ENCODE measurements around the gene IL4R.

The IL4R gene

DNA sequence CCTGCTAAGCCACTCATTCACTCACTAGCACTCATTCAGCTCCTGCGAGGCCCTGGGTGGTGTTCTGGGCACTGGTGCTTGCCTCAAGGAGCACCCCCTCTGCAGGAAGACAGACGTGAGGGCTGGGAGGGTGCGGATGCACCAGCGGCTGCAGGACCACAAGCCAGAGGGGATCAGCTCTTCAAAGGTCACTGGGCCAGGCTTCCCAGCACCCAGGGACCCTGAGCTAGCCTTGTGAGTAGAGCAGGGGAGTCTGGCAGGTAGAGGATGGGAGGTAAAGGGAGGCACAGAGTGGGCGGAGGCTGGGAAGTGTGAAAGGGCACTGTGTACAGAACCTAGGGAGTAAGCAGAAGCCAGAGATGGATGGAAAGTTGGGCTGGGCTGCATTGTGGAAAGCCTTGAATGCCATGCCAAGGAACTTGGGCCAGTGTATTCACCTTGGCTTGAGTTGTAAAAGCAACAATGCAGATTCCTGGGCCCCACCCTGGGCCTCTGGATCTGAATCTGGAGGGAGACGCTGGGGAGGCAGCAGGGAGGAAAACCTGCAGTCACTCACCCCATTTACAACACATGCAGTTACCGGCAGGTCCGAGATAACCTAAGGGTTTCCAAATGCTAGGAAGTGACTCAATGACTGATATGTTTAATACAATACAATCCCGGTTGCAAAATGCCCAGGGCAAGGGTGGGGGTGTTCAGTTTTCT lies 1.7 kb downstream of the IL4R start:
- no peak for DNase-seq (ENCODE audit: low read depth in 2 of 2)

DNA sequence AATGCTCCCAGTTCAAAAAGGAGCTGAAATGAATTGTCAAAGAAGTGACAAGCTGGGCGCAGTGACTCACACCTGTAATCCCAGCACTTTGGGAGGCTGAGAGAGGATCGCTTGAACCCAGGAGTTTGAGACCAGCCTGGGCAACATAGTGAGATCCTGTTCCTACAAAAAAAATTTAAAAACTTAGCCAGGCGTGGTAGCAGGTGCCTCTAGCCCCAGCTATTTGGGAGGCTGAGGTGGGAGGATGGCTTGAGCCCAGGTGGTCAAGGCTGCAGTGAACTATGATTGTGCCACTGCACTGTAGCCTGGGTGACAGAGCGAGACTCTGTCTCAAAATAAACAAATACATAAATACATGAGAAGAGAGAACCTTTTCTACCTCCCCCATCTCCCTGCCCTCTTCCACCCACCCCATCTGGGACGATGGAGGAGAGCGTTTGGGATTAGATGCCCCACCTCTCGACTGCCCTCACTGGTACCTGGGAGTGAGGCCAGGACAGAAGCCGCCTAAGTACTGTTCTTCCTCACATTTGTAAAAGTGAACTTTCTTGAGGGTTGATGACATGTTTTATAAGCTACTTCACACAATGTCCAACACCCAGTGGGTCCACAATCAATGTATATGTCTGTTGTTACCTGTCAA lies 2.4 kb downstream of the IL4R start:
- no peak for DNase-seq (ENCODE audit: low read depth in 2 of 2)

DNA sequence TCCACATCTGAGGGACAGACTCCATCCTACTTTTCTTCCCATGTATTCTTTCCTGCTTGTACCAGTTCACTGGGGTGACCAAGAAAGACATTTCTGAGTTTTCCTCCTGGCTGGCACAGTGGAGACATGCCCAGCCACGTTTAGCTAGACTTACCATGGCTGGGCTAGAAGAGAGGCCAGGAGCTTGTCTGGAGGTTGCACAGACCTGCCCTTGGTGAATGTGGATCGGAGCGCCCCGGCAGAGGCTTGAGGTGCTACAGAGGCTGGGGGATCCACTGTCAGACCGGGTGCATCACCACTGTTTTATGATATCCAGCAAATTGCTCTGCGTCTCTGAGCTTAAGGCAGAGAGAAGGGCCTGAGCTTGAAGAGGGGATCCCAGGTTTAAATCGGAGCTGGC lies 3.5 kb downstream of the IL4R start:
- no peak for DNase-seq (ENCODE audit: low read depth in 2 of 2)

DNA sequence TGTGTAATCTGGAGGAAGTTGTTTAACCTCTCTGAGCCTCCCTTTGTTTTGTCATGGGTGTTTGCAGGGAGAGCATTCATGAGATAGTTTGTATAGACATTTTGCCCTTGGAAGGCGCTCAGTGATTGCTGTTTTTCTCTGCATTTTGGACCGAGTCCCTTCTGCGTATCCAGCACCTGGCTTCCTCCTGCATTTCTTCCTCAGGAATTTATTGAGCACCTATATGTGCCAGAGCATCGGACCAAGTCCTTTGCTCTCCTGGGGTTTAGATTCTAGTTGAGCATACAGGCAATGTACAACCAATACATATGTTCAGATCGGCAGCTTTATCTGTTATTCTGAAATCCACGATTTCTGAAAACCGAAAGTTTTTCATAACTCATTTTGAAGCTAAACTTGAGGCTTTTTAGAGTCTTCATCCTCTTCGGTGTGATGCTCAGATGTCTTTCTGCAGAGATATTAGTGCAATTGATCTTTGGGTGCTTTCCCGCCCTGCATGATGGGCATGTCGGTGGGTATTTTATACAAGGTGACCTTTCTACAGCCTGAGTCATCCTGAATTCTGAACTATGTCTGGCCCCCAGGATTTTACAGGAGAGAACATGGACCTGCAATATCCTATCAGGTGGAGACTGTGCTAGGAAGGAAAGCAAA lies 4.1 kb downstream of the IL4R start:
- DNase-seq (ENCODE audit: low read depth in 2 of 2): no peak

DNA sequence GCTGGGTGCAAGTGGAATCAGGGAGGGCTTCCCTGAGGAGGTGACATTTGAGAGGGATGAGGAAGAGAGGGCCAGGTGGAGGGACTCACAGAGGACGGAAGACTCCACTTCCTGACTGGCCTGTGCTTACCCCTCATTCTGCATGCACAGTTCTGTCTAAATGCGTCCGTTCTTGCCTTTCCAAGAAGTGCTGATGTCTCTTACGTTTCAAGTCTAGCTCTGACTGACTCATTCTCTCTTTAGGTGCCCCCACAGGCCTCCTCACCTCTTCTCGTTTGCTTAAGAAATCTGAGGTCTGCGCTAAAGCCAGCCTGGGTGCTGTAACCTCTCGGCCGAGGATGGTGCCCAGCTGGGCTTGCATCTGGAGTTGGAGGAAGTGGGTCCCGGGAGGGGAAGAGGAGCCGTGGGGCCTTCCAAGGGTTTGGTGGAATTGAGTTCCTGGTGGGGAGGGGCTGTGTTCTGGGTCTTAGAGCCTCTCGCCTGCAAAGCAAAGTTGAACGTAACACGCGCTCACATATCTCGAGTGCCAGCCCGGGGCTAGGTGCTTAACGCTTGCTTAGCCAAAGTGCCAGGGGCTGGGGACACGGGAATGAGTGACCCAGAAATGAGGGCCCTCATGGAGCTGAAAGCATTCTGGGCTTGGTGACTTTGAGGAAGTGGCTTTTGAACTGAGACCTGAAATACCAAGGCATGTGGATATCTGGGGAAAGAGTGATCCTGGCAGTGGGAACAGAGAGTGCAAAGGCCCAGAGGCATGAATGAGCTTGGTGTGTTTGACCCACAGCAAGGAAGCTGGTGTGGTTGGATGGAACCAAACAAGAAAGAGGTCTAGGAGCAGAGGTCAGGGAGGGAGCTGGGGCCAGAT lies 4.8 kb downstream of the IL4R start:
- DNase-seq (ENCODE audit: low read depth in 2 of 2): no peak

DNA sequence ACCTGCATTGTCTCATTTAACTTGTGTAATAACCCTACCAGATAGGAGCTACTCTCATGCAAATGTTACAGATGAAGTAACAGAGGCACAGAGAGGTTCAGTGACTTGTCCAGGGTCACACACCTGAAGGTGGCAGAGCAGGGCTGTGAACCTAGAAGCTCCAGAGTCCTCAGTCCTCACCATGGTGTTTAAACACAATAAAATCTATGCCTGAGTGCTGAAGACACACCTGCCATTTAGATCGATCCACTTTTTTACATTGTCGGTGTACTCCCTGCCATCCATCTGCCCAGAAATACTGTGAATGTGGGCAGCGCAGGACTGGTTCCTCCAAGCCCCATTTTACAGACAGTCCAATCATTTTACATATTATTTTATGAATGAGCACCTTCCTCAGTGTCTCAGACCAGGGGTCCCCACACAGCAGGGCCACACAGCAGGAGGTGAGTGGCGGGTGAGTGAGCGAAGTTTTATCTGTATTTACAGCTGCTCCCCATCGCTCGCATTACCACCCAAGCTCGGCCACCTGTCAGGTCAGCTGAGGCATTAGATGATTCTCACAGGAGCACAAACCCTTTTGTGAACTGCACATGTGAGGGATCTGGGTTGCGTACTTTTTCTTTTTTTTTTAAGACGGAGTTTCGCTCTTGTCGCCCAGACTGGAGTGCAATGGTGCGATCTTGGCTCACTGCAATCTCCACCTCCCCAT lies 5.6 kb downstream of the IL4R start:
- DNase-seq (ENCODE audit: low read depth in 2 of 2): no peak

DNA sequence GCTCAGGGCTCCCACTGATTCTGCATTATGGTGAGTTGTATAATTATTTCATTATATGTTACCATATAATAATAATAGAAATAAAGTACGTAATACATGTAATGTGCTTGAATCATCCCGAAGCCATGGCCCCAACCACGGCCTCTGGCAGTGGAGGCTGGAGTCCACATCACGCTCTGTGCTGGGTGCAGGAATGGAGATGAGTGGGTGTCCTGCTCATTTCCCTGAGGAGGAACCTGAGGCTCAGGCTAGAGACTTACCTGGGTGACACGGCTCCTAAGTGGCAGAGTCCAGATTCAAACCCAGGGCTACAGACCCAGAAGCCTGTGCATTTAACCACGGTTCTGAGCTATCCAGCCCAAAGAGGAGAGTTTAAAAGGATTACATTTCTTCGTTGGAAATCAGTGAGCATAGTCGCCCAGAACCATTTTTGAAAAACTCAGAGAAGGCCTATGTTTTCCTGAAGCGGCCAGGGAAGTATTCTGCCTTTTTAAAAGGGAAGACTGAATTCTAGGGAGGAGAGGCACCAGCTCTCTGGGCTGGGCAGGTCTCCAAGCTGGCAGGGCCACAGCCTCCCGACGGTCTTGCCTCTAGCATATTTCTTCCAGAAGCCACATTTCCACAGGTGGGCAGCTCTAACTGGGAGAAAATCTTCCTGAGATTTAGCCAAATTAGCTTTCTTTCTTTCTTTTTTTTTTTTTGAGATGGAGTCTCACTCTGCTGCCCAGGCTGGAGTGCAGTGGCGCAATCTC lies 6.7 kb downstream of the IL4R start:
- DNase-seq (ENCODE audit: low read depth in 2 of 2): no peak

DNA sequence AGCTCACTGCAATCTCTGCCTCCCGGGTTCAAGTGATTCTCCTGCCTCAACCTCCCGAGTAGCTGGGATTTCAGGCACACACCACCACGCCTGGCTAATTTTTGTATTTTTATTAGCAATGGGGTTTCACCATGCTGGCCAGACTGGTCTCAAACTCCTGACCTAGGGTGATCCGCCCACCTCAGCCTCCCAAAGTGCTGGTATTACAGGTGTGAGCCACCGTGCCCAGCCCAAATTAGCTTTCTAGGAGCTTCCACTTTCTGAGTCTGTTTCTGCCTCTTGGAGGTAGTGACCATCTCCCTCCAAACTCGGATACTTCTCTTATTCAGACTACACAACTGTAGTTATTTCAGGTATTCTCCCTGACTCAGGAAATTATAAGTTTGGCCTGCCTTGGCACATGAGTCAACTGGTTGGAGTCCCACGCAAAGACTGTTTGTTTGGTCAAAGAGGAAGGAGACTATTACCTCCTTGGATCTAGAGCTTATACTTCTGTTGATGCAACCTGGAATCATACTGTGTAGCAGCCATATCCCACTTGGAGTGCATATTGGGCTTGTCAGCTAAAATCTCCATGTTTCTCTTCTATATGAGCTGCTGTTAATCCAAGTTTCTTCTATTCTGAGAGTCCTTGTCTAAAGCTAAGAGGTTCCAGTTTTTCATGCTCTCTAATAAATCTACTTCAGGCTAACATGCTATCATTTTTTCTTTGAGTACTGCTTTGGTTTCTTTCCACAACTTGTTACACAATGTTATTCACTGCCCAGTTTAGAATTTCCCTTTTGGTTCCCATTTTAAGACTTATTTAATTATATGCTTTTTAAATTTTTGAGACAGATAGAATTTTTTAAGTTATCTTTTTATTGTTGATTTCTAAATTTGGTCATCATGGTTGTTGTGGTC lies 7.5 kb downstream of the IL4R start:
- DNase-seq (ENCODE audit: low read depth in 2 of 2): no peak

DNA sequence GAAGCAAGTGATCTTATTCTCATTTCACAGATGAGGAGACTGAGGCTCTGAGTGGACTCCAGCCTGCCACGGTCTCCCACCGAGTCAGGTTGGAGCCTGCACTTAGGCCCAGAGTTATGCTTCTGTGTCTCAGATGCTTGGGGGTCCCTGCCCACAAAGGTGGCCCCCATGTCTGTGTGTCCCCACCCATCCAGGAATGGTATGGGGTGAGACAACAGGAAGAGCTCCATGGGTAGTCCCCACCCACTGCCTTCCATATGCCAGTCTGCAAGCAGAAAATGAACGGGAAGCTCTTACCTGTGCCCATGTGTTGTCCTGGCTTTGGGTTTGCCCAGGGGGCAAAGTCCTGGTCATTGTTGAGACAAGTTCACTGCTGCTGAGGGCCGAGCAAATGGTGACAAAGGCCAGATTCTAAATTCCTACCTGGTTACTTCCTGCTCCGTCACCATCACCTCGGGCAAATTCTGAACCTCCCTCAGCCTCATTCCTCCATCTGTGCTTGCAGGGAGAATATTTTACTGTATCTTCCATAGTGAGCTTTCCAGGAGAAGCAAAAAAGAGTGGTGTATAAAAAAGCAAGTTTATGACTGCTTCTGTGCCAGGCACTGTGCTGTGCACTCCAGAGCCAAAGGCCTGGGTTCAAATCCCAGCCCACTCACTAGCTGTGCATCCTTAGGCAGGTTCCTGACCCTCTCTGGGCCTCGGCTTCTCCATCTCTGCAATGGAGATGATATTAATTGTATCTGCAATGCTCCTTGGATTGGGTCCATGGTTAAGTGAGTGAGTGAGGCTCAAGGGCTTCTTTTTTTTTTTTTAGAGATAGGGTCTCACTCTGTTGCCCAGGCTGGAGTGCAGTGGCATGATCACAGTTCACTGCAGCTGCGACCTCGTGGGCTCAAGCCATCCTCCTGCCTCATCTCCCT lies 9.3 kb downstream of the IL4R start:
- no peak for DNase-seq (ENCODE audit: low read depth in 2 of 2)

DNA sequence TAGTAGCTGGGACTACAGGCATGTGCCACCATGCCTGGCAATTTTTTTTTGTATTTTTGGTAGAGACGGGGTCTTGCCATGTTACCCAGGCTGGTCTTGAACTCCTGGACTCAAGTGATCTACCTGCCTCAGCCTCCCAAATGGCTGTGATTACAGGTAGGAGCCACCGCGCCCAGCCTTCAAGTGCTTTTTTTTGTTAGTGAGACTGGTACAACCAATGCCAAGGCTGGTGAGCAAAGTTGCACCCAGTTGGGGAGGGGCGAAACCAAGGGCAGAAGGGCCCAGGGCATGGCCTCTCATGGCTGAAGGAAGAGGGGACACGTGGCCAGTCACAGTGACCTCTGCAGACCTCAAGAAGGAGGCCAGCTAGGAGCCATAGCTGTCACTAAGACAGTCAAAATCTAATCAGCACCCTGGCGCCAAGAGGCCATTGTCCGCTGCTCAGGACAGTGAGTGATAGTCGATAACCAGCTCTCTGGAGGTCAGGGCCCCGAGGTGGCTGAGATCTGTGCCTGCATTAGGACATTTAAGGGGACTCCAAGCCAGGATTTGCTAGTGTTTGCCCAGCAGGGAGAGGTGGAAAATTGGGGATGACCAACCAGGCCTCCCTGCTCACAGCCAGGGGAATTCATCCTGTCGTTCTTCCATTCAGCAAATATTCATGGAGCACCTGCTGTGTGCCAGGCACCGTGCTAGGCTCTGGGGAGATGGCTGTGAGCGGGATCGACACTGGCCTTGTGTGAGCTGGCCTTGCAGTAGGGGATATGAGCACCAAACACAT lies 10.2 kb downstream of the IL4R start:
- no peak for DNase-seq (ENCODE audit: low read depth in 2 of 2)

DNA sequence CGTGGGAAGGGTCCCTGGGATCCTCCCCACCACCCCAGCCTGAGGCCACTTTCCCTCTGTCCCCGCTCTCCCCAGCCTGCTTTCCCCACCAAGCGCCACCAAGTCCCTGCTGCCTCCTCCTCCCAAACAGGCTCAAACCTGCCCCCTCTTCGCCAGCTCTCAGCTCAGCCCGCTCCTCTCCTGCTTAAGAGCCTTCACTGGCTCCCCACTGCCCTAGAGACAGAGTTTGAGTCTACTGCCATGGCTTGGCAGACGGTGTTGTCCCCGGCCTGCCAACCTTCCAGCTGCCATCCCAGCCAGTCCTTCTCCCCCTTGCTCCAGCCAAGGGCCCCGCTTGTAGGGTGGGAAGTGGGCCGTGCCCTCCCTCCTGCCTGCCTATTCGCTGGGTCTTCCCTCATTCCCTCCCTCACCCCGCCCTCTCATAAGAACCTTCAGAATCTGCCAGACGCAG lies 11.1 kb downstream of the IL4R start:
- no peak for DNase-seq (ENCODE audit: low read depth in 2 of 2)

DNA sequence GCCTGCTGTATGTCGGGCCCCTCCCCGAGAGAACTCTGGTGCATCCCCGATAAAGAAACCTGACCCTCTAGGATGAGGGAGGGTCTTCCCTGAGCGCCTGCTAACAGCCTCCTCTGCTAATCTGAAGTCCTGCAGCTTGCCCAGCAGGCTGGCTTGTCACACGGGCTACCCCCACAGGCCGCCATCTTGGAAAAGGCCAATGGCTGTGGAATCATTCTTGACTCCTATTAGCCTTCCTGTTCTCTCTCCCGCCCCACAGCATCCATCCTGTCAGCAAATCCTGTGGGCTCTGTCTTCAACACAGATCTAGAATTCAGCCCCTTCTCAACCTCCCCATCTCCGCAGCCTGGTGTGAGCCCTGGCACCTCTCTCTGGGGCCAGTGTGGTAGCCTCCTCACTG lies 12.0 kb downstream of the IL4R start:
- no peak for DNase-seq (ENCODE audit: low read depth in 2 of 2)

DNA sequence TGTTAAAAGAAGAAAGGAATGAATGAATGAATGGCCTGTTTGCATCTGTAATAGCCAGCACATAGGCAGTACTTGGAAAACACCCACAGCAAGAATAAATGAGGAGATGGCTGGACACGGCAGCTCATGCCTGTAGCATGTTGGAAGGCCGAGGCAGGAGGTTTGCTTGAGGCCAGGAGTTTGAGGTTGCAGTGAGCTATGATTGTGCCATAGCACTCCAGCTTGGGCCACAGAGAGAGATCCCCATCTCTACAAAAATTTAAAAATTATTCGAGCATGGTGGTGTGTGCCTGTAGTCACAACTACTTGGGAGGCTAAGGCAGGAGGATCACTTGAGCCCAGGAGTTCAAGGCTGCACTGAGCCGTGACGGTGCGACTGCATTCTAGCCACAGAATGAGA lies 12.5 kb downstream of the IL4R start:
- DNase-seq (ENCODE audit: low read depth in 2 of 2): no peak

DNA sequence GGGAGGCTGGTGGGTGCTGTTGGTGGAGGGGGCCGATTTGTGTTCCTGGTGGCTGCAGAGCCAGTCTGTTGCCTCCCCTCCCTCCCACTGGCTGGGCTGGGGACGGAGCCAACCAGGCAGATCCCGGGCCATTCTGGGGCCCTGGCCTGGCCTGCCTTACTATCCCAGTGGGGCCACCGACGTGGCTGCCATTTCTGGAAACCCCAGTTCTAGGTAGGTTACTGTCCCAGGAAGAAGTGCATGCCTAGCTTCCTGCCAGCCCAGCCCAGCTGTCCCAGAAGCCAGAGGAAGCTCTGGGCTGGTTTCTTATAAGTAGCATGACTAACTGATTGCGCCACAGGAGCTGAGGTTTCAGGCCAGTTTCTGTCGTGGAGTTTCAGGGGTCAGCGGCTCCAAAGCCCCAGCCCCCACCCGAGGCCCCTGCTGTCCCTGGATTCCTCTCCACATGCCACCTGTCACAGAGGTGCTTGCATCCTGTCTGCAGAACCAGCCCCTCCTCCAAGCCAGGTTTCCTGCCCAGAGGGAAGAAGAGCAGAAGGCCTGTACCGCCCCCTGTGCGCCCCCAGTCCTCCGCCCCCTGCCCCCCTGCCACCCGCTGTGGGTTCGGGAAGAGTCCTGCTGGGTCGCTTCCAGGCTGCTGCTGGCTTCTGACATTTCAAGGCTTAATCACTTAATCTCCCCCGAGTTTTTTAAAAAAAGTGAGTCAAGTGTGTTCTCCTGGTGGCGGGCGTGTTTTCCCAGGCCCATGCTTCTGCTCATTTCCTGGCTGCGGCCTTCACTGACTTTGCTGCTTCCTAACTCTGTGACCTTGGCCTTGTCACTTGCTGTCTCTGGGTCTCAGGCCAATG lies 13.2 kb downstream of the IL4R start:
- peak; percentile 66 to 72 for DNase-seq (ENCODE audit: low read depth in 2 of 2)

DNA sequence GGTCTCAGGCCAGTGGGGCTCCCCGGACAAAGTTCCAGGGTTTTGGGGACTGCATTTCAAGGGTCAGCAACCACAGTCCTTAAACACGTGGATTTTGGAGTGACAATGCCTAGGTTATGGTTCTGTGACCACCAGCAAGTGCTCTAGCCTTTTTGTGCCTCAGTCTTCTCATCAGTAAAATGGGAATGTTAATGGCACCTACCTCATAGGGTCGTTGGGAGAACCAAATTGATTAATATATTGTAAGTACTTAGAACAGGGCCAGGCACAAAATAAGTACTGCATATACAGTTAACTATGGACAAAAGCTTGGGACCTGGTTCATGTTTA lies 13.8 kb downstream of the IL4R start:
- DNase-seq (ENCODE audit: low read depth in 2 of 2): no peak

DNA sequence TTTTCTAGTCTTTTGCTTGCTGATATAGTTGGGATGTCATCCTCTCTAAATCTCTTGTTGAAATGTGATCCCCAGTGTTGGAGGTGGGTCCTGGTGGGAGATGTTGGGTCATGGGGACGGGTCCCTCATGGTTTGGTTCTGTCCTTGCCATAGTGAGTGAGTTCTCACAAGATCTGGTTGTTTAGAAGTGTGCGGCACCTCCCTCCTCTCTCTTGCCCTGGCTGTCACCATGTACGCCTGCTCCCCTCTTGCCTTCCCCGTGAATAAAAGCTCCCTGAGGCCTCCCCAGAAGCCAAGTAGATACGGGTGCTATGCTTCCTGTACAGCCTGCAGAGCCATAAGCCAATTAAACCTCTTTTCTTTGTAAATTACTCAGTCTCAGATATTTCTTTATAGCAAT lies 15.2 kb downstream of the IL4R start:
- no peak for DNase-seq (ENCODE audit: low read depth in 2 of 2)

Measured in fibroblast of skin of left quadriceps (primary cell).